ENCODE data around the gene SAA2.
"Not testable (repeated sequence)": the region's sequence is repeated elsewhere in the genome, so short reads cannot be mapped to it uniquely, and the experiment has no call there.

SAA2 gene

DNA sequence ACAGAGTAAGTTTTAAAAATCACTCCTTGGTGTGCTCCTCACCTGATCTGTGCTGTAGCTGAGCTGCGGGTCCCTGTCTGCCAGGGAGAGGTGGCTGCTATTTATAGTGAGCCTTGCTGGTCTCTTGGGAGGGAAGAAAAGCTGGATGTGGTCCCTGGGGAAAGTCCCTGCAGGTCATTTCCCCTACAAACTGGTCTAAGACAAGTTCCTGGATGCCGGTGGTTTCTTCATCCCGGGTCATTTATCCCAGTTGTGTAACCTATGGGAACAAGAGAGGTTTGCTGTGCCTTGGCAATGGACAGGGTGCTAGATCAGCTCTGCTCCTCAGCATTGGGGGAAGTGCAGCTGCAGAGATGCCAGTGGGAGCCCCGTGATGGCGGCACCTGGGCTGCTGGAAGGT lies at the start of gene SAA2:
SAA2 (minus strand) TSS at position 108 of the 400 bp plus-strand sequence. CDS start 657 bp downstream, outside the sequence.
- no peak for DNase-seq

DNA sequence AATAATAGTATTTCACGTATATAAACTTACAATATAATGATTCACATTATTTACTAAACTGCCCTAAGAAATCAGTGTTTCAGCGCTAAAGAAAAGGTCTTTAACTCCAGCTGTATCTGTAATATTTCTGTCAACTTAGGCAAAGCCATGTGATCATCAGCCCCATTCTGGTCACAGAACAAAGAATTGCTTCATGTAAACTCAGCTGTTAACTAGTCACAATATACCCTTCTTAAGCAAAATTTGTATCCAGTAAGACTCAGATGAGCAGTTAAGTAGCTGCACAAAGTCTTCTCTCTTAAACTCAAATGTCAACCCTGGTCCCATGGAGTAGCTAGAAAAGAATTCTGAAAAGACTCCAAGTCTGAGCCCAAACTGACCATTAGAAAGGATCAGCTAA lies 46.8 kb upstream of the SAA2 start:
- DNase-seq = no peak

- no peak for DNase-seq
Measured at GRCh38 chr11:18294862-18295261, 46.4 kb upstream of the SAA2 start.

GRCh38 chr11:18288911-18289310 lies 40.4 kb upstream of the SAA2 start:
- DNase-seq = no peak

GRCh38 chr11:18285841-18286240 lies 37.4 kb upstream of the SAA2 start:
- no peak for DNase-seq

- no peak for DNase-seq
Measured at GRCh38 chr11:18282626-18283025, 34.2 kb upstream of the SAA2 start.

- no peak for DNase-seq
Measured at GRCh38 chr11:18280438-18281045, 32.1 kb upstream of the SAA2 start.

- DNase-seq = no peak
Measured at GRCh38 chr11:18277565-18278271, 29.2 kb upstream of the SAA2 start.

DNA sequence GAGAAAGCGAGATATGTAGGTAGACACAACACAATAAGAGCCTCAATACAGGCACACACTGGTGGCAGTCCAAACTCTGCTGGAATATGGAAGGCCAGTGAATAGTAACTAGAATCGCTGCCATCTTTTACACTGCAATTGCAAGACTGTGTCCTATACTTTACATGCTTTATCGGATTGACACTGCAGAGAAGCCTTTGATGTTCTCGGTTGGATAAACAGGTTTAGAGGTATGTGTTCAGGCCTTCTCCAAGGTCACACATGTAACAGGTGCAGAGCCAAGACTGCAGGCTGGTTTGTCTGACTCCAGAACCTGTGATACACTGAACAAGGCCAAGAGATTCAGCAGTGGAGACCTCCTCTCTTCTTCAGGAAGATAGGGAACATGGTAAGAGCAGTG lies 22.7 kb upstream of the SAA2 start:
- no peak for DNase-seq

DNA sequence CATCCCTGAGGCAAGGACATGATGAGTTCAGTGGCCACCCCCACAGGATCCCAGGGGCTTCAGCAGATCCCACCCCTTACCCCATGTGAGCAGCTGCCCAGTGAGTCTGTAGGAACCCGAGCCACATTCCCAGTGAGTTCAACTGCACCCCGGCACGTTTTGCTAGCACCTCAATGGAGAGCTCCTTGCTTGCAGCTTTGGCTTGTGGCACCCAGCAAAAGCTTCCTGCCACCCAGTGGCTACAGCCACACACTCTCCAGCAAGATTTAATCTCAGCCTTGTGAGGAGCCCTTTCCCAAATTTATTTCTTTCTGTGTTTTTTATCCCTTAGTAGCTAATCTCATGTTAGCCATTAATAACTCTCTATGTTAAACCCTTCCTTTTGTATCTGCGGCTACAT lies 21.6 kb upstream of the SAA2 start:
- no peak for DNase-seq

DNA sequence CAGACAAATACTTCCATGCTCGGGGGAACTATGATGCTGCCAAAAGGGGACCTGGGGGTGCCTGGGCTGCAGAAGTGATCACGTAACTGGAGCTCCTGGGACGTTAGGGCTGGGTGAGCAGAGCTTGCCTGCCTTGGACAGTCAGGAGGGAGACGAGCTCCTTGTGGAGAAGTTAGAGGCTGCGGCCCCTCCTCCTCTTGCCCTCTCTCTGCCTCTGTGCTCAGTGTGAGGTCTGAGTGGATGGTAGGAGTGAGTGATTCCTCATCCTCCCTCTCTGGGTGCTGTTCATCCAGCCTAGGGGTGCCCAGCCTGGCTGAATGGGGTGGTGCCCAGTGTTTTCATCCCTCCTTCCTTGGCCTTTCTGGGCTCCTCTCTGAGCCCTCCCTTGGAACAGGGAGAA lies 20.8 kb upstream of the SAA2 start:
- DNase-seq = not testable (repeated sequence)

DNA sequence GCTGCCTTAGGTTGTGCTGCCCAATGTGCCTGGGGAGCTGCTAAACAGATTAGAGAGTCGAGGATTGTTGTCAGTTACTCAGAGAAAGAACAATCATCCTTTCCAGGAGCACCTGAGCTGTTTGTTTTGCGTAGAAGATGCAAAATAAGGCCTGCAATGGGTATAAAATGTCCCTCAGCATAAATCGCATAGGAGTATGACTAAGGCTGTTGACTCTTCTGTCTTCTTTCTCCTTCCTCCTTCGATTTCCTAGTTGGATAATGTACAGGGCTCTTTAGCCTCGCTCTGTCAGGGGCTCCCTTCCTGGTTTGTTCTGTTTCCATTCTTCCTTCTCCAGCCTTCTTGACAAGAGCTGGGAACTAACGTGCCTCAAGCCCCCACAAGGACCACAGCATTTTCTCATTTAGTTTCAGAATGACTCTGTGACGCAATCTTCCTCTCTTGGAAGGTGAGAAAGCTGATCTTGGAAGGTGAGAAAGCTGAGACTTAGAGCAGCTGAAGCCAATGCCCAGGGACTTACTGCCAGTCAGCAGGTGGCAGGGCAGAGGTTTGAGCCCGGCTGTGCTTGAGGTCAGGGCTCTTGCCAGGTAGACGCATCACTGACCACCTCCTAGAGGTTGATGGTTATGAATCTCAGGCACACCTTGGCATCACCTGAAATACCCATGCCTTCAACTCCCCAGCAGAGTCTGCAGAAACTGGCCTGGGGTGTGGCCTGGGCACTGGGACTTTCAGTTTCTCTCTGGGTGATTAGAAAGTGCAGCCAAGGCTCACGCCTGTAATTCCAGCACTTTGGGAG lies 19.1 kb upstream of the SAA2 start:
- DNase-seq = not testable (repeated sequence)

DNA sequence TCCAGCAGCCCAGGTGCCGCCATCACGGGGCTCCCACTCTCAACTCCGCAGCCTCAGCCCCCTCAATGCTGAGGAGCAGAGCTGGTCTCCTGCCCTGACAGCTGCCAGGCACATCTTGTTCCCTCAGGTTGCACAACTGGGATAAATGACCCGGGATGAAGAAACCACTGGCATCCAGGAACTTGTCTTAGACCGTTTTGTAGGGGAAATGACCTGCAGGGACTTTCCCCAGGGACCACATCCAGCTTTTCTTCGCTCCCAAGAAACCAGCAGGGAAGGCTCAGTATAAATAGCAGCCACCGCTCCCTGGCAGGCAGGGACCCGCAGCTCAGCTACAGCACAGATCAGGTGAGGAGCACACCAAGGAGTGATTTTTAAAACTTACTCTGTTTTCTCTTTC lies 17.5 kb upstream of the SAA2 start, which contains the start of gene SAA1:
SAA1 (plus strand) TSS at position 316 of the 400 bp plus-strand sequence. CDS start 624 bp downstream, outside the sequence.
- no peak for DNase-seq

DNA sequence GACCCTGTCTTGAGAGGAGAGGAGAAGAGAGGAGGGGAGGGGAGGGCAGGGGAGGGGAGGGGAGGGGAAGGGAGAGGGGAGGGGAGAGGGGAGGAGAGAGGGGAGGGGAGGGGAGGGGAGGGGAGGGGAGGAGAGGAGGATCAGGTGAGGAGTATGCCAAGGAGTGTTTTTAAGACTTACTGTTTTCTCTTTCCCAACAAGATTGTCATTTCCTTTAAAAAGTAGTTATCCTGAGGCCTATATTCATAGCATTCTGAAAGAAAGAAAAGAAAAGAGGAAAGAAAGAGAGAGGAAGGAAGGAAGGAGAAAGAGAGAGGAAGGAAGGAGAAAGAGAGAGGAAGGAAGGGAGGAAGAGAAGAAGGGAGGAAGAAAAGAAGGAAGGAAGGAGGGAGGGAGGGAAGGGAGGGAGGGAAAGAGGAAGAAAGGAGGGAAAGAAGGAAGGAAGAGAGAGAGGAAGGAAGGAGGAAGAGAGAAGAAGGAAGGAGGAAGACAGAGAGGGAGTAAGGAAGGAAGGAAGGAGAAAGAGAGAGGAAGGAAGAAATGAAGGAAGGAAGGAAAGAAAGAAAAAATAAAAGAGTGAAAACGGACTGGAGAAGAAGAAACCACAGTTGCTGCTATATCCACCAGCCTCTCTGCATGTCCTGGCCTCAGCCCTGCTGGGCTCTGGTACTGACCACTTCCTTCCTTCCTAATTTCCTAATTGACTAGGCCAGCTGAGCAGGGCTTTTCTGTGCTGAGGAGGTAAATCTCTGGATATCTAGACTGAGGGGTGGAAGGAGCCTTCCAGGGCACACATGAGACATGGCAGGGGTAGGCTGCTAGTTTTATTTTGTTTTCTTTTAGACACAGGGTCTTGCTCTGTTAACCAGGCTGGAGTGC lies 16.4 kb upstream of the SAA2 start:
- no peak for DNase-seq

- no peak for DNase-seq
Measured at GRCh38 chr11:18264035-18264434, 15.6 kb upstream of the SAA2 start.

DNA sequence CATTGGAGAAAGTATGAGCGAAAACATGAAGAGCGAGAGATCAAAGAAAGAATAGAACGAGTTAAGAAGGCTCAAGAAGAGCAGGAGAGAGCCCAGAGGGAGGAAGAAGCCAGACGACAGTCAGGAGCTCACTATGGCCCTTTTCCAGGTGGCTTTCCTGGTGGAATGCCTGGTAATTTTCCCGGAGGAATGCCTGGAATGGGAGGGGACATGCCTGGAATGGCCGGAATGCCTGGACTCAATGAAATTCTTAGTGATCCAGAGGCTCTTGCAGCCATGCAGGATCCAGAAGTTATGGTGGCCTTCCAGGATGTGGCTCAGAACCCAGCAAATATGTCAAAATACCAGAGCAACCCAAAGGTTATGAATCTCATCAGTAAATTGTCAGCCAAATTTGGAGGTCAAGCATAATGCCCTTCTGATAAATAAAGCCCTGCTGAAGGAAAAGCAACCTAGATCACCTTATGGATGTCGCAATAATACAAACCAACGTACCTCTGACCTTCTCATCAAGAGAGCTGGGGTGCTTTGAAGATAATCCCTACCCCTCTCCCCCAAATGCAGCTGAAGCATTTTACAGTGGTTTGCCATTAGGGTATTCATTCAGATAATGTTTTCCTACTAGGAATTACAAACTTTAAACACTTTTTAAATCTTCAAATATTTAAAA lies 14.3 kb upstream of the SAA2 start:
- DNase-seq = not testable (repeated sequence)

GRCh38 chr11:18261721-18262120 lies 13.3 kb upstream of the SAA2 start:
- no peak for DNase-seq

DNA sequence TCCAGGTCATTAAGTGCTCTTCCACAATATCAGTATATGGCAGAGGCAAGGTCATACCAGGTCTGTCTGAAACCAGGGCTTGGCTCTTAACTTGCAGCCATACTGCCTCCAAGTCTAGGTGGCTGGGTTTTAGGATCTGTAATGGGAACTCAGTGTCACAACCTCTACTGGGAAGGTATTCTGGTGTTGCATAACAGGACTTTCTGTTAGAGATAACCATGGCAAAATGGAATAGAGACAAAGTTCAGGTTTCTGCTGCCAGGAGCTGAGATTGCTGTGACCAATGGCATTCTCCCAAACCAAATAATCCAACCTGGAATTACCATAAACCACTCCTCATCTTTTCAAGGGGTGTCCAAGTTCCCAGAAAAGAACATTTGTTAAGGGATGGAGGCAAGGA lies 10.8 kb upstream of the SAA2 start:
- DNase-seq = no peak

DNA sequence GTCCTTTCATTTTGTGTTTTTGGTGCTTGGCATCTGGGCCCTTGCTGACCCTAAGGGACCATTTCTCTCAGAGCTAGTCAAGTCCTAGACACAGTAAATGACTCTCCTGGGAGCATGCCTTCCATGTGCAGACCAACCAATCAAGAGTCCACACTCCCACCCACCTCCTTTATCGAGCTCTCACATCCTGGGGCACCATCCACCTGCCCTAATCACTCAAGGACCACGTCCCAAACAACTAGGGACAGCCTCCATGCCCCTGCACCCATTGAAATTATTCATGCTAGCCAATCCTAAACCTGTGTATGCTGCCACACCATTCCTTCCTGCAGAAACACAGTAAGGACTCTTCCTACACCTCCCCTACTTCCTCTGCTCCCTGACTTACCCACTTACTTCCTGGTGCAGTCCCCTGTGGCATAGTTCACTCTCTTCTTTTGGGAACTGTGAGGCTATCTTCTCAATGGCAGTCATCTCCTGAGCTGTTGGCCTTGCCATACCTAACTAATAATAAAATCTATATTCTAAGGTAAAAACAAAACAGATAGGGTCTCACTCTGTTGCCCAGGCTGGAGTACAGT lies 6.4 kb upstream of the SAA2 start:
- no peak for DNase-seq

DNA sequence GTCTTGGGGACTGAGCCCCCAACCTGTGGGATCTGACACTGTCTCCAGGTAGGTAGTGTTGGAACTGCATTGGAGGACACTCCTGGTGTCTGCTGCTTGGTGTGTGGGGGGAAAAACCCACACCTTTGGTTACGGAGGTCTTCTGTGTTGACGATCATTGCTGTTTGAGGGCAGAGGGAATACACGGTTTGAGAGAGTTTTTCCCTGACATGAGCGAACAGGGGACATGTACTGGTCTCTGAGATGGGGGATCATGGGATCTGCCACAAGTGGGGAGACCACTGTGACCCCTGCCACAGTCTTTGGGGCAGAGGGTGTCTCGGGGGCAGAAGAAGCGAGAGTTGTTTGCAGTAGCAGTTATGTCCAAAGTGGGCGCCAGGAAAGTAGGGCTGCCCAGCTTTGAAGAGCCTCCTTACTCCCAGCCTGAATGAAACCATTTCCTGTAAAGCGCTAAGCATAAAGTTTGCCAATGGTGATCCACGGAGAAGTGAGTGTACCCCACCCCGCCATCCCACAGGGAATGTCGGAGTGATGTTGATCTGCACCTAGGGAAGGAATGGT lies 5.4 kb upstream of the SAA2 start:
- DNase-seq = no peak

- no peak for DNase-seq
Measured at GRCh38 chr11:18253233-18253632, 4.8 kb upstream of the SAA2 start.

Data from CD4-positive, alpha-beta T cell treated with Interleukin-17A for 4 hours (primary cell).